Activated CD4-positive, alpha-beta T cell treated with anti-CD3 and anti-CD28 coated beads, Interleukin-2, amount 10 ng/mL, durations not matched to agents 7 days and 5 days (primary cell): Measurements from ENCODE around the gene NPAS2. TPM values are rescaled to one million over a fixed set of nuclear protein-coding genes. Genes with fewer than 3 reads are reported as not detected.

Source experiments
- CTCF ChIA-PET: fragments of 350-600 bp; sonication (Branson Sonifier 250); formaldehyde crosslinking; loops from one replicate; lab custom pipeline; 2021; ENCODE audit warnings: antibody characterized with exemption; lab: Charles Lee
- POLR2A ChIA-PET: fragments of 350-600 bp; sonication (Branson Sonifier 250); formaldehyde crosslinking; loops from one replicate; lab custom pipeline; 2021; ENCODE audit warnings: antibody characterized with exemption; lab: Charles Lee
- DNase-seq: peaks from one replicate; pipeline ENCODE4 v3.0.0-alpha.2; 2020
- H3K27ac Mint-ChIP-seq: one replicate; pipeline ENCODE4 v1.8.0; 2021; ENCODE audit warnings: mild to moderate bottlenecking, moderate library complexity, mixed read lengths
- H3K27me3 Mint-ChIP-seq: one replicate; pipeline ENCODE4 v1.8.0; 2021; ENCODE audit warnings: mixed read lengths
- H3K36me3 Mint-ChIP-seq: one replicate; pipeline ENCODE4 v1.8.0; 2021; ENCODE audit warnings: low read depth, mixed read lengths
- H3K4me1 Mint-ChIP-seq: one replicate; pipeline ENCODE4 v1.8.0; 2021; ENCODE audit warnings: mixed read lengths
- H3K4me3 Mint-ChIP-seq: one replicate; pipeline ENCODE4 v1.8.0; 2021; ENCODE audit warnings: mild to moderate bottlenecking, moderate library complexity, mixed read lengths
- H3K9me3 Mint-ChIP-seq: one replicate; pipeline ENCODE4 v1.8.0; 2021; ENCODE audit warnings: mixed read lengths
- total RNA-seq, 2 experiments: library from RNA; stranded (reverse); gene quantifications; one replicate each; pipeline ENCODE4 v1.2.3, GENCODE V29; 2021

The NPAS2 gene
- total RNA-seq, 2 experiments from 2014 or later = 5.6 to 6.1 TPM

DNA sequence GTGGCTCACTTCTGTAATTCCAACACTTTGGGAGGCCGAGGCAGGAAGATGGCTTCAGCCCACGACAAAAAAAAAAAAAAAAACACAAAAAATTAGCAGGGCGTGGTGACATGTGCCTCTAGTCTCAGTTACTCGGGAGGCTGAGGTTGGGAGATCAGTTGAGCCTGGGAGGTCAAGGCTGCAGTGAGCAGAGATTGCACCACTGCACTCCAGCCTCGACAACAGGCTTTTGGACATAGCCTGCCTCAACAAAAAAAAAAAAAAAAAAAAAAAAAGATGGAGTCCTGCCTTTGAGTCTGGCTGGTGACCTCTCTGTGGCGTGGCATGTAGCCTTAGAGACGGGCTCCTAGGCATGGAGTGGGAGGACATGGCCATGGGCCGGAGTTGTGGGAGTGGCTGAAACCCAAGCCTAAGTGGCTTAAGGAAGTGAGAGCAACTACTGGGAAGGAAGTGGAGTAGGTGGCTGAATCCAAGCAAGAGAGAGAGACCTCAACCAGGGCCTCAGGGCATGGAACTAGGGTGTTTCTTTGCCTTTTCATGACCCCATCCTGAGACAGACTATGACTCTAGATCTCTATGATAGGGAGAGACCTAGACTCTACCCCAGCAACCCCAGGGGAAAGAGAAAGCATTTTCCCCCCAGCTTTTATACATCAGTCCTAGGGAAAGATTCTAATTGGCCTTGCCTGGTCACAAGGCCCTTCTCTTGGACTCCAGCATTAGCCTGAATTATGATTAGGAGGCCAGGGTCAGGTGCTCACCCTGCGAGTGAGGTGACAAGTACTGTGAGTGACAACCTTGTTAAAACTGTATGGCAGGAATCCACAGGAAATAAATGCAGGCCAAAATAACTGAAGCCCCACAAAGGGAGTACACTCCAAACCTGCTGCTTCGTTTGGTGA lies 34.2 kb downstream of the NPAS2 start:
- H3K27ac Mint-ChIP-seq = no peak overlapping the region
- H3K9me3 Mint-ChIP-seq = no peaks in the 10 kb centered on the region
- peaks cover 3% of the 10 kb centered on the region for H3K4me1 Mint-ChIP-seq
- no peaks in the 10 kb centered on the region for H3K27me3 Mint-ChIP-seq
- no peak overlapping the region for H3K4me3 Mint-ChIP-seq
- no peak for DNase-seq
- H3K36me3 Mint-ChIP-seq = no peaks in the 10 kb centered on the region
- CTCF ChIA-PET = no interaction called here
- POLR2A ChIA-PET = no interaction called here

DNA sequence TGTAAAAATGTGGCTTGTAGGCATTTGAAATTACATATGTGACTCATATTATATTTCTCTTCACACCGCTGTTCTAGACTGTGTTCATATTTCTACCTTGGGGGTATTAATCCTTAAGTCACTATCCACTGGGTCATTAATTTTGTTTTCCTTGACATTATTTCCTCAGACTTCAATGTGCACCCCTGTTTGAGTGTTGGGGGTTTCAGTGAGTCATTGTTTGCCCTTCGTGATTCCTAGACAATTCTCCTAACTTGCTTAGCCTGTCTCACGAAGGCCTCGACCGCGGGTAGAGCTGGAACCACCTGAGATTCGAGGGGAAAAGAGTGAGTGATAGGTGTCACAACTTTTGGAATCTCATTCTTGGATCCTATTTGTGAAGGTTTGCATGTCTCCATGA lies 35.1 kb downstream of the NPAS2 start:
- no peak overlapping the region for H3K27ac Mint-ChIP-seq
- no peaks in the 10 kb centered on the region for H3K36me3 Mint-ChIP-seq
- ChIA-PET CTCF (no interaction called here), POLR2A (no interaction called here)
- peaks cover 3% of the 10 kb centered on the region for H3K4me1 Mint-ChIP-seq
- no peaks in the 10 kb centered on the region for H3K27me3 Mint-ChIP-seq
- H3K9me3 Mint-ChIP-seq = no peaks in the 10 kb centered on the region
- H3K4me3 Mint-ChIP-seq = no peak overlapping the region
- no peak for DNase-seq

DNA sequence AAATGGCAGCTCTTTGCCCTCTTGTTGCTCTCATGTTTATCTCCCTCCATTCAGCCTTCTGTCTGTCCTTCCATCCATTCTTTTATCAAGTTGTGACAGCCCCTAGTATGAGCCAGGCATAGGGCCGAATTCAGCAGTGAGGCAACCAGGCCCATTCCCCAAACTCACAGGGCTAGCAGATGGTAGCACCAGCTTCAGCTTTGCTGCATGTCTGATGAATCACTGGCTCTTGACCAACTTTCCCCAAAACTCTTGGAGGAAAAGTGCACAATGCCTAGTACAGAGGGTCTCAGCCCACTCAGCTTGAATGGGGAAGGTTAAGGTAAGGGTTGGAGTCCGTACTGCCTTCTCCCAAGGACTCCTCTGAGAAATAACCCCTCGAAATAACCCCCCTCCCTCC lies 35.7 kb downstream of the NPAS2 start:
- ChIA-PET POLR2A (no interaction called here), CTCF (no interaction called here)
- no peak overlapping the region for H3K4me3 Mint-ChIP-seq
- H3K9me3 Mint-ChIP-seq = no peaks in the 10 kb centered on the region
- peaks cover 3% of the 10 kb centered on the region for H3K4me1 Mint-ChIP-seq
- H3K27me3 Mint-ChIP-seq = no peaks in the 10 kb centered on the region
- H3K27ac Mint-ChIP-seq = no peak overlapping the region
- DNase-seq = no peak
- H3K36me3 Mint-ChIP-seq = no peaks in the 10 kb centered on the region

DNA sequence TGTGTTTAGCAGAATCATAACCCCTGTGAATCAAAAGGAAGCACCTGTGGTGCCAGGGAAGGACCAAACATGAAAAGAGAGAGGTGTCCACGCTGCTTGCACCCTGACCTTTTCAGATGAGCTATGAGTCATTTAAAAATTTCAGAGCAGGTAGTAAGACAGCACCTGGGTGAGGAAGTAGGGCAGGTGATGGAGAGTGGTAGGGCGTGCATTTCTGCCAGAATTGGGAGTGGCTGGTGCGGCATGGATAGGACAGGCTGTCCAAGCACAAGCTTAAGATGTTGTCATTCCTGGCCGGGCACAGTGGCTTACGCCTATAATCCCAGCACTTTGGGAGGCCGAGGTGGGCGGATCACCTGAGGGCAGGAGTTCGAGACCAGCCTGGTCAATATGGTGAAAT lies 36.8 kb downstream of the NPAS2 start:
- POLR2A ChIA-PET = no interaction called here
- no peak overlapping the region for H3K27ac Mint-ChIP-seq
- H3K9me3 Mint-ChIP-seq = no peaks in the 10 kb centered on the region
- no peaks in the 10 kb centered on the region for H3K36me3 Mint-ChIP-seq
- H3K27me3 Mint-ChIP-seq = no peaks in the 10 kb centered on the region
- DNase-seq = no peak
- H3K4me3 Mint-ChIP-seq = no peak overlapping the region
- H3K4me1 Mint-ChIP-seq = peaks cover 5% of the 10 kb centered on the region
- CTCF ChIA-PET = interaction anchor here (1.2 kb wide), 1 partner anchor 73 kb away, joined by 3 read pairs; no protein-coding TSS in a partner anchor

DNA sequence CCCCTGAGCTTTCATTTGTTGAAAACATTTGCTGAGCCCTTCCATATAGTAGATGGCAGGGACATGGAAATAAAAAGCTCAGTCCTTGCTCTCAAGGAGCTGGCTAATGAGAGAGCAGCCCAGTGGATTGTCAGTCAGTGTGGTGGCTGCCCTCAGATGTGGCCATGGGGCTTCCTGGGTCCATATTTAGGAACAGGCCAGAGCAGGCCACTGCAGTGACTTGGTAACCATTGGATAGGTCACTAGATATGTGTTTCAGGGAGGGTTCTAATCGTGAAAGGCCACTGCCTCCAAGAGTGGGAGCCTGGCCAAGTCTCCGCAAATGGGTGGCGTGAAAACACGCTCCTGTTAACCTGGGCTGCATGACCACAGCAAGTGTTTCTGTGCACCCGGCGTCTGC lies 37.4 kb downstream of the NPAS2 start:
- H3K27ac Mint-ChIP-seq = no peak overlapping the region
- no peak for DNase-seq
- no peaks in the 10 kb centered on the region for H3K36me3 Mint-ChIP-seq
- H3K4me3 Mint-ChIP-seq = no peak overlapping the region
- H3K27me3 Mint-ChIP-seq = no peaks in the 10 kb centered on the region
- ChIA-PET CTCF (interaction anchor here (1.2 kb wide), 1 partner anchor 72 kb away, joined by 3 read pairs; no protein-coding TSS in a partner anchor), POLR2A (no interaction called here)
- H3K4me1 Mint-ChIP-seq = peaks cover 10% of the 10 kb centered on the region
- H3K9me3 Mint-ChIP-seq = no peaks in the 10 kb centered on the region

DNA sequence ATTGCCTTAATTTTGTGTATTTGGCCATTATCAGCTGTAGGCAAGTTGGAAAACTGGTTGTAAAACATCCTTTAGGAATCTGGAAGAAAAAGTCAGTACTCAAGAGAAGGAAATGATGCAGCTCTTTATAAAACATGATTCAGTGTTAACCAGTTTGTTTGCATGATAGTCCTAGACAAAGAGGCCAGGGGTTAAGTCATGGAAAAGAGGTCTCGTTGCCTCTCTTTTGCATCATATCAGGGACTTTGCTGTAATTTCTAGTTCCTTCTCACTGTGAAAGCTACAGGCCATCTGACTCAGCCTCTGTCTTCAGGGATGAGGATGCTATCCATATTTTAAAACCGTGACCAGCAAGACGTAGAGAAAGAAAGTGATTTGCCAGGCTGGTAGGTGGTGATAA lies 38.0 kb downstream of the NPAS2 start:
- Mint-ChIP-seq H3K27ac (no peak overlapping the region), H3K9me3 (no peaks in the 10 kb centered on the region), H3K27me3 (no peaks in the 10 kb centered on the region), H3K4me1 (peaks cover 10% of the 10 kb centered on the region), H3K36me3 (no peaks in the 10 kb centered on the region), H3K4me3 (no peak overlapping the region)
- ChIA-PET POLR2A (no interaction called here), CTCF (no interaction called here)
- no peak for DNase-seq

DNA sequence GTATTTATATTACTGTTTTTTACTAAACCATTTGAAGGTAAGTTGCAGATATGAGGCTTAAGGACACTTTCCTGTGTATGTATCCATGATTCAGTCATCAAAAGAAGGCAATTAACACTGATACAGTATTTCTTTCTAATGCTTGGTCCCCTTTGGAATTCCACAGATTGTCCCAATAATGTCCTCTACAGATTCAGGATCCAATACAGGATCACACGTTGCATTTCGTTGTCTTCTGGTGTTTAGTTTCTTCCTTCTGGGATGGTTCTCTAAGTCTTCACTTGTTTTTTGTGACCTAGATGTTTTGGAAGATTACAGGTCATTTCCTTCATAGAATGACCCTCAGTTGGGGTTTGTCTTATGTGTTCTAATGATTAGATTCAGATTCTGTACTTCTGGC lies 40.0 kb downstream of the NPAS2 start:
- H3K9me3 Mint-ChIP-seq = no peaks in the 10 kb centered on the region
- no peak for DNase-seq
- POLR2A ChIA-PET = no interaction called here
- no peak overlapping the region for H3K4me3 Mint-ChIP-seq
- H3K4me1 Mint-ChIP-seq = peaks cover 8% of the 10 kb centered on the region
- CTCF ChIA-PET = interaction anchor here (0.6 kb wide), 1 partner anchor 33 kb away, joined by 3 read pairs; no protein-coding TSS in a partner anchor
- H3K36me3 Mint-ChIP-seq = no peaks in the 10 kb centered on the region
- H3K27me3 Mint-ChIP-seq = no peaks in the 10 kb centered on the region
- peak overlapping the region; percentile 36 for H3K27ac Mint-ChIP-seq

DNA sequence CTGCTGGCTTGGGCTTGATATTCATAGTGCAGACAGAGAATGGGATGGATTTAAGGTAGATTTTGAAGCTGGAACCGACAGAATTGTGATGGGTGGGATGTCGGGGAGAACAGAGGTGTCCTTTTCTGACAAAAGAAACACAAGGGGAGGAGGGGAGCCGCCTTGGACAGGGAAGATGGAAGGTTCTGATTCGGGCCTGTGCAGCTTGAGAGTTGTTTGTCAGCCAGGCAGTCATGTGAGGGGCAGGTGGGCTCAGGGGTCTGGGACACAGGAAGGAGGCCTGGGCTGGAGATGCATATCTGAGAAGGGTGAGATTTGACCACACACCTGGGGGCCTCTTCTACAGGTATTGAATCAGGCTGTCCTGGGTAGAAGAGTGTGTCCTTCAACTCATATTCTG lies 41.4 kb downstream of the NPAS2 start:
- ChIA-PET POLR2A (no interaction called here), CTCF (no interaction called here)
- Mint-ChIP-seq H3K4me1 (peaks cover 8% of the 10 kb centered on the region), H3K27me3 (no peaks in the 10 kb centered on the region), H3K4me3 (no peak overlapping the region), H3K9me3 (no peaks in the 10 kb centered on the region), H3K36me3 (no peaks in the 10 kb centered on the region), H3K27ac (no peak overlapping the region)
- DNase-seq = no peak

DNA sequence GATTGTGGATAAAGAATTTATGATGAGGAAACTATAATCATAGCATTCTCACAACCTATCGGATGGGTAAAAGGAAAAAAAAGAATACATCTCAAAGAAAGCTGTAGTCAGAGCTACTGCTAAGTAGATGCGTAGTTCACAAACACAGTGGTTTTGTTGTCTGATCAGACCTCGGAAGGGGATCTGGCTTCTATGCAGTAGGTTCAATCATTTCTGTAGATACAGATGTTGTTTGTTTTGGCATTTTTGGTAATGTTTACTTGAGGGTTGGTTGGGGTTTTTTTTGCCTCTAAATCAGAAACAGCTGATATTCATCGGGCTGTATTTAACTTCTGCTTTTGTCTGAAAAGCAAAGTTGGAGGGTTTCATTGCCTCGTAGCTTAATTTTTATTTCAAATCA lies 42.1 kb downstream of the NPAS2 start:
- Mint-ChIP-seq H3K27ac (no peak overlapping the region), H3K4me1 (peaks cover 8% of the 10 kb centered on the region), H3K9me3 (no peaks in the 10 kb centered on the region), H3K36me3 (peaks cover under 1% of the 10 kb centered on the region), H3K4me3 (no peak overlapping the region), H3K27me3 (no peaks in the 10 kb centered on the region)
- CTCF ChIA-PET = no interaction called here
- DNase-seq = no peak
- POLR2A ChIA-PET = no interaction called here

DNA sequence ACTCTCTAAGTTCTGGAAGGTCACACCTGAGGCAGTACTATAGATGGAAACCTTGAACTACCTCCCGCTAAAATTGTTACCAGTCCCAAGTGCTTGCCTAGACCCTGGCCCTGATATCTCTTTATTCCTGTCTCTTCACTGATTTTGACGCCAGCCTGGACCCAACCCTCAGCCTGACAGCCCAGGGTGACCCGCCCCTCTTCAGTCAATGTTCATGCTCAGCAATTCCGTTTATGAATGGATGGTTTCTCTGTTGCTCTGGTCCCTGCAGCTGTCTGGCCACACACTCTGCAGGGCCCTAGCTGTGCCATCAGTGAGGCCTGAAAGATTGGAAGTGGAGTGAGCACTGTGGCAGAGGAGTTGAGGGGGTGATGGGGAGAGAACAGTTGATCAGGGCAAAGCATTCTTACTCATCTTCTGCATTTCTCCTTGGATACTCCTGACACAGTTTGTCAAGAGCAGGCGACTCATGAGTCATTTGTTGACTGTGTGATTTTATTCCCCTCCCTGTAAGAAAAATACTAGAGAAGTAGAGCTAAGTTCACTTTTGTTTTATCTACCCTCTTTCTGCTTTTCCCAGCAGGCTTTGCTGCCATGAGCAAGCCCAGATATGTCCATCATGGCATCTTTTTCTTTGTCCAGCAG lies 46.0 kb downstream of the NPAS2 start:
- ChIA-PET CTCF (no interaction called here), POLR2A (no interaction called here)
- peaks cover 8% of the 10 kb centered on the region for H3K36me3 Mint-ChIP-seq
- no peak overlapping the region for H3K27ac Mint-ChIP-seq
- H3K27me3 Mint-ChIP-seq = peaks cover 2% of the 10 kb centered on the region
- no peak for DNase-seq
- H3K4me1 Mint-ChIP-seq = peaks cover 9% of the 10 kb centered on the region
- H3K9me3 Mint-ChIP-seq = peaks cover 14% of the 10 kb centered on the region
- no peak overlapping the region for H3K4me3 Mint-ChIP-seq

DNA sequence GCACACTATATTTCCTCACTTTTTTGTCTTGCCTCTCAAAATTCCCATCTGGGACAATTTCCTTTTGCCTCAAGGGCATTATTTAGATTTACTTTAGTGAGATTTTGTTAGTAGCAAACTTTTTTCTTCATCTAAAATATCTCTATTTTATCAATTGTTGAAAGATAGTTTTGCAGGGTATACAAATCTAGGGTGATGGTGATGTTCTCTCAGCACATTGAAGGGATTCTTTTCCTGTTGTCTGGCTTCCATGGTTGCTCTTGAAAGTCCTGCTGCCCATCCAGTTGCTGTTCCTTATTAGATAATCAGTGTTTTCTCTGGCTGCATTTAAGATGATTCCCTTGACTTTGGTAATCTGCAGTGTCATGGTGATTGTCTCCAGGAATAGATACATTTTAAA lies 48.1 kb downstream of the NPAS2 start:
- Mint-ChIP-seq H3K27me3 (peaks cover 4% of the 10 kb centered on the region), H3K36me3 (peaks cover 8% of the 10 kb centered on the region), H3K9me3 (peaks cover 18% of the 10 kb centered on the region), H3K4me1 (peaks cover 6% of the 10 kb centered on the region), H3K4me3 (no peak overlapping the region), H3K27ac (no peak overlapping the region)
- POLR2A ChIA-PET = no interaction called here
- CTCF ChIA-PET = no interaction called here
- no peak for DNase-seq

DNA sequence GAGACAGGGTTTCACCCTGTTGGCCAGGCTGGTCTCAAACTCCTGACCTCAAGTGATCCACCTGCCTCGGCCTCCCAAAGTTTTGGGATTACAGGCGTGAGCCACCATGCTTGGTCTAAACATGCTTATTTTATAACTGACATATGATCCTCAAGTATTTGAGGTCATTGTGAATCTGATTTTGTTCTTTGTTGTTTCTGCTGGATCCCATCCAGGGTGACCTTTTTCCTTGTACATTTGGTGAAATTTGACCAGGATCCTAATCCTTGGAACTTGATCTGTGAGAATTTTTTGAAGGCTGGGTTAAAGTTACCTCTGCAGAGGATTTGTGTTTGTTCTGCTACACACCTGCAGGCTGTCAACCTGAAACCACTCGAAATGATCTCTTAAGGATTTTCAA lies 49.2 kb downstream of the NPAS2 start:
- Mint-ChIP-seq H3K36me3 (peaks cover 8% of the 10 kb centered on the region), H3K27me3 (peaks cover 4% of the 10 kb centered on the region), H3K4me1 (peaks cover 6% of the 10 kb centered on the region), H3K9me3 (peaks cover 18% of the 10 kb centered on the region), H3K4me3 (no peak overlapping the region), H3K27ac (no peak overlapping the region)
- ChIA-PET CTCF (no interaction called here), POLR2A (no interaction called here)
- no peak for DNase-seq

DNA sequence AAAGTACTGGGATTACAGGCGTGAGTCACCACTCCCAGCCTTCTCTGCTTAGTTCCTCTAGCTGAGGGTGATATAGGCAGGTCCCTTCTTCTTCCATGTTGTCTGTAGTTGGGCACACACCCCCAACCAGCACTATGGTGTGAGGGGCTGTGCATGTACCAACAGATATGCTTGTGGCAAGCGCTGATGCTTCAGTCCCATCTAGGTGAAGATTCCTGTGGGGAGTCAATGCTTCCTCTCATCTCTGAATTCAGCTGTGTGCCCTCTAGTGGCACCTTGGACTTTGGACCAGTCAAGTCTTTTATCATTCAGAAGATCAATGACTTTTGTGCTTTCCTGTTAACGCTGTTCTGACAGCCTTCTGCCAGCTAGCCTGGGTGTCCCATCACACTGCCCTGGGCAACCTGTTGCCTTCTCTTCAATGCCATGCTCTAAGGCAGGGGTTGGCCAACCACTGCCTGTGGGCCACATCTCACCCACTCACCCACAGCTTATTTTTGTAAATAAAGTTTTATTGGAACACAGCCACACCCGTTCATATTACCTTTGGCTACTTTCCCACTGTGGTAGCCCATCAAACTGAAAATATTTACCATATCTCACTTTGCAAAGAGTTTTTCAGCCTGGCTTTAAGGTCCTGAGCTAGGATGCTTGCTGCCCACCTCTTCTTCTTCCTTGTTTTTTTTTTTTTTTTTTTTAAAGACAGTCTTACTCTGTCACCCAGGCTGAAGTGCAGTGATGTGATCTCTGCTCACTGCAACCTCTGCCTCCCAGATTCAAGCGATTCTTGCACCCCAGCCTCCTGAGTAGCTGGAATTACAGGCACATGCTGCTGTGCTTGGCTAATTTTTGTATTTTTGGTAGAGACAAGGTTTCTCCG lies 51.0 kb downstream of the NPAS2 start:
- ChIA-PET POLR2A (no interaction called here), CTCF (no interaction called here)
- Mint-ChIP-seq H3K27ac (no peak overlapping the region), H3K4me1 (peaks cover 13% of the 10 kb centered on the region), H3K4me3 (no peak overlapping the region), H3K27me3 (peaks cover 4% of the 10 kb centered on the region), H3K9me3 (peaks cover 18% of the 10 kb centered on the region), H3K36me3 (peaks cover 8% of the 10 kb centered on the region)
- no peak for DNase-seq
